HepG2 (cell line): Measurements from ENCODE around the gene RBM47. TPM values are rescaled to one million over a fixed set of nuclear protein-coding genes. Genes with fewer than 3 reads are reported as not detected.

ENCODE experiments used
- ATAC-seq: fragments of 200-7000 bp; cut with Tn5 transposase; 3 replicates; pipeline ENCODE4 v1.9.1; 2020; ENCODE audit warnings: mild to moderate bottlenecking, moderate library complexity
- BruUV-seq: library from RNA; stranded (reverse); fragments of 400-500 nt; replicated peaks from 2 replicates; lab custom pipeline; 2021; lab: Mats Ljungman, UMichigan
- CTCF ChIA-PET: fragments of 300-600 bp; formaldehyde crosslinking; extraction: SDS; loops from one replicate; lab custom pipeline; 2021; ENCODE audit warnings: low total read pairs, inconsistent platforms, low intra/inter-chr PET ratio; lab: Yijun Ruan, JAX
- POLR2A ChIA-PET: fragments of 350-600 bp; sonication (Branson Sonifier 250); formaldehyde crosslinking; loops from one replicate; lab custom pipeline; 2020; ENCODE audit warnings: antibody characterized with exemption, inconsistent platforms; lab: Yijun Ruan, JAX
- DNase-seq: peaks from one replicate; pipeline ENCODE4 v3.0.0-alpha.2; 2015; ENCODE audit warnings: low spot score
- FAIRE-seq: peaks from 3 replicates; lab custom pipeline; 2011; peaks lifted over from hg19 to GRCh38; lab: Jason Lieb, UNC
- H2AFZ ChIP-seq: one replicate; pipeline ENCODE4 v1.6.1; 2011; ENCODE audit warnings: low read length, inconsistent platforms
- H3K27ac ChIP-seq: fragments of 300-600 bp; 3 replicates; pipeline ENCODE4 v1.8.0; 2011; ENCODE audit warnings: mixed run types, mild to moderate bottlenecking, mixed read lengths, low read length, inconsistent platforms; ENCODE audit not compliant: insufficient read depth; ENCODE audit errors: extremely low read length
- H3K27me3 ChIP-seq, 2 experiments: fragments of 200-600 bp in 1 of 2; 2 replicates in 1 of 2; 3 replicates in 1 of 2; pipeline versions ENCODE4 v1.6.0 to v1.8.0; 2011; ENCODE audit warnings: low read length in 2 of 2, mild to moderate bottlenecking in 2 of 2, moderate library complexity in 2 of 2, inconsistent platforms in 1 of 2; ENCODE audit not compliant: insufficient read depth in 2 of 2, control insufficient read depth in 1 of 2
- H3K36me3 ChIP-seq, 2 experiments: fragments of 200-600 bp in 1 of 2; replicated peaks in 1 of 2; 2 replicates in 1 of 2; 3 replicates in 1 of 2; pipeline versions ENCODE4 v1.5.1 to v1.8.0; 2011; ENCODE audit warnings: low read length in 2 of 2, inconsistent platforms in 1 of 2; ENCODE audit not compliant: insufficient read depth in 2 of 2, control insufficient read depth in 1 of 2
- H3K4me1 ChIP-seq: 2 replicates; pipeline ENCODE4 v1.5.1; 2012; ENCODE audit warnings: low read length, inconsistent platforms; ENCODE audit not compliant: insufficient read depth
- H3K4me2 ChIP-seq: 2 replicates; pipeline ENCODE4 v1.6.0; 2011; ENCODE audit warnings: low read depth, low read length, inconsistent platforms
- H3K4me3 ChIP-seq, 3 experiments: fragments of 200-600 bp in 1 of 3; sonication (generic), shearing (Covaris generic) in 1 of 3; replicated peaks in 1 of 3; 2 replicates each; pipeline ENCODE4 v1.5.1; 2011 to 2016; ENCODE audit warnings: low read length in 3 of 3, inconsistent platforms in 2 of 3, low read depth in 2 of 3, mild to moderate bottlenecking in 2 of 3, control low read depth in 1 of 3, mixed read lengths in 1 of 3; ENCODE audit not compliant: insufficient read depth in 1 of 3
- H3K79me2 ChIP-seq: one replicate; pipeline ENCODE4 v1.6.1; 2011; ENCODE audit warnings: low read length, inconsistent platforms; ENCODE audit not compliant: insufficient read depth
- H3K9ac ChIP-seq: 2 replicates; pipeline ENCODE4 v1.6.0; 2011; ENCODE audit warnings: mild to moderate bottlenecking, low read depth, low read length, inconsistent platforms; ENCODE audit not compliant: insufficient read depth
- H3K9me3 ChIP-seq: 2 replicates; pipeline ENCODE4 v1.5.1; 2012; ENCODE audit warnings: mild to moderate bottlenecking, low read length
- H4K20me1 ChIP-seq: 2 replicates; pipeline ENCODE4 v1.6.0; 2011; ENCODE audit warnings: inconsistent platforms, mild to moderate bottlenecking, low read length, moderate library complexity; ENCODE audit not compliant: insufficient read depth
- AGO1 ChIP-seq: fragments of 200-400 bp; formaldehyde crosslinking; IDR thresholded peaks from 2 replicates; pipeline ENCODE4 v1.6.1; 2017; ENCODE audit warnings: mild to moderate bottlenecking, low read depth, low read length, moderate library complexity; ENCODE audit not compliant: poor library complexity, severe bottlenecking
- DPF2 ChIP-seq: sonication (generic); formaldehyde crosslinking; IDR thresholded peaks from 2 replicates; pipeline ENCODE4 v1.4.0; 2020; ENCODE audit warnings: mild to moderate bottlenecking, low read depth, missing genetic modification reagents, borderline replicate concordance
- E2F5 ChIP-seq: sonication (generic); formaldehyde crosslinking; conservative IDR thresholded peaks from 2 replicates; pipeline ENCODE4 v1.4.0; 2020; ENCODE audit warnings: missing genetic modification reagents
- KLF12 ChIP-seq: sonication (generic); formaldehyde crosslinking; IDR thresholded peaks from 2 replicates; pipeline ENCODE4 v1.4.0; 2020; ENCODE audit warnings: missing genetic modification reagents, borderline replicate concordance
- LBX2 ChIP-seq: sonication (generic); formaldehyde crosslinking; IDR thresholded peaks from 2 replicates; pipeline ENCODE4 v1.5.0; 2020; ENCODE audit warnings: missing genetic modification reagents, mild to moderate bottlenecking, borderline replicate concordance
- LCORL ChIP-seq, 2 experiments: fragments of 450-650 bp in 1 of 2; sonication (generic) in 1 of 2; formaldehyde crosslinking in 1 of 2; IDR thresholded peaks; 2 replicates each; pipeline versions ENCODE4 v1.5.0 to v1.6.1; 2017 to 2020; ENCODE audit warnings: antibody characterized with exemption in 1 of 2, missing genetic modification reagents in 1 of 2
- RAD21 ChIP-seq: fragments of 450-650 bp; formaldehyde crosslinking; IDR thresholded peaks from 2 replicates; pipeline ENCODE4 v1.5.0; 2020; ENCODE audit warnings: mild to moderate bottlenecking
- SRF ChIP-seq: IDR thresholded peaks from 2 replicates; pipeline ENCODE4 v1.6.1; 2011; ENCODE audit warnings: mild to moderate bottlenecking, low read depth, low read length, moderate library complexity
- TOPORS ChIP-seq: sonication (generic); formaldehyde crosslinking; IDR thresholded peaks from 2 replicates; pipeline ENCODE4 v1.8.0; 2023; ENCODE audit warnings: mild to moderate bottlenecking, missing genetic modification reagents
- ZNF720 ChIP-seq: sonication (generic); formaldehyde crosslinking; IDR thresholded peaks from 2 replicates; pipeline ENCODE4 v1.4.0; 2020; ENCODE audit warnings: missing genetic modification reagents
- WGBS: methylation state at CpG from one replicate; pipeline ENCODE4 v1.1.6; 2017; ENCODE audit warnings: low lambda C conversion rate; 5-methylcytosine and 5-hydroxymethylcytosine counted together
- in situ Hi-C: cut with HindIII; loops from 2 replicates; pipeline ENCODE4 v1.10.0; 2017; ENCODE audit warnings: low pct_unique_long_range_greater_than_20kb; ENCODE audit not compliant: extremely low pct_ligation_motif_present
- intact Hi-C: fragments of 100-400 bp; cut with micrococcal nuclease; formaldehyde crosslinking; loops from one replicate; pipeline ENCODE4 v1.10.0; 2022; ENCODE audit not compliant: unreplicated experiment
- polyA plus RNA-seq, 8 experiments: library from polyadenylated mRNA; depleted of rRNA in 3 of 8; stranded (reverse) in 7 of 8; unstranded in 1 of 8; fragments of >200 nt; fragmentation: Illumina TruSeq in 4 of 8; extraction: Trizol in 4 of 8; gene quantifications; 2 replicates each; pipeline versions ENCODE4 v1.2.1 to v1.2.3, GENCODE V29; 2011 to 2016; ENCODE audit warnings: low read depth in 4 of 8, missing spikeins in 1 of 8, mixed read lengths in 1 of 8; ENCODE audit not compliant: insufficient read depth in 1 of 8
- total RNA-seq, 5 experiments: library from RNA; depleted of rRNA; stranded (reverse); fragments of >200 nt; fragmentation: Illumina TruSeq; extraction: Trizol; gene quantifications; 2 replicates each; pipeline ENCODE4 v1.2.3, GENCODE V29; 2016; ENCODE audit warnings: low read depth in 1 of 5
- TF ChIP-seq, protein P1 (sequence below): sonication (generic); formaldehyde crosslinking; IDR thresholded peaks from 2 replicates; pipeline ENCODE4 v1.4.0; 2020; ENCODE audit warnings: missing genetic modification reagents, borderline replicate concordance
- TF ChIP-seq, protein P2 (sequence below): sonication (generic); formaldehyde crosslinking; conservative IDR thresholded peaks from 2 replicates; pipeline ENCODE4 v1.4.0; 2020; ENCODE audit warnings: missing genetic modification reagents

The RBM47 gene
- total and polyA plus RNA-seq, 2 of the 13 experiments (the other 11 are each of a cell fraction or from before 2014, with no cell fraction given): 1.2 to 2.5 TPM

DNA sequence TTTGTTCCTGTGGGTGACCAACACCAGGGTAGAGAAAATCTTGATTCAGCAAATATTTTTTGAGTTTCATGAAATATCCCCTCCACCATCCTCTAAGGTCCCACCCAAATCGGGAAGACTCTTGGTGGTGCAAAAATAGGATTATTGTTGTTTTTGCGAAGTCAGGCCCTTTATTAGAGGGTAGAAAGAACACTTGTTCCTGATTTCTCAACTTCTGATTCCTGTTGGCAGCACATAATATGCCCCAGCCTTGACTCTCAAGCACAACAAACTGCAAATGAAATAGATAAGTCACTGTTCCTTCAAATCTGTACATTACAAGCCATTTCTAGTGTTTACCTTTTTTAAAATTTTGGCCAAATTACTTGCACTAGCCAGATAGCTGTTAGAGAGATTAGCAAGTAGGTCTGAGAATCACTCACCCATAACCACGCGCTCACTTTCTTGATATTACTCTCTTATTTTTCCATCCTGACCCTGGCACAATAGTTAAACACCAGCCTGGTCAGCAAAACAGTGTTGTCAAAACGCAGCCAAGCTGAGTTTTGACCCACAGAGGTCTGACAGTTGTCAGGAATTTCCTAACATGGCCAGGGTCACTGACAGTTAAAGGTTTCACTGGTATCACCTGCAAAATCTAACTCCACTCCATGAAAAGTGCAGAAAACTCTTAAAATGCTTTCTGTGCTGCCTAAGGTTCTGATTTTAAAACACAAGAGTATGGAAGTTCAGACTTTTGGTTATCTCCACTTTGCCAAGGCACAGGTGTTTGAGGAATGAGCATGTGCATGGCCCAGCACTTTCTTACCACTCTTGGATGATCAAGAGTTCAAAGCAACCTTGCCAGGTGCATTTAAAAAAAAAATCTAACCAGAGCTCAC, 69.8 kb downstream of the RBM47 start:
- H3K9me3 ChIP-seq: no peaks in the 10 kb centered on the region
- 0 out of 2 replicates have a peak, but pooled peaks have one; percentile 6 for TF ChIP-seq SRF
- no peak for TF ChIP-seq AGO1
- CTCF ChIA-PET: no interaction called here
- in situ Hi-C loops: no loop called here
- WGBS: 41% methylated on average over 5 of the region's 5 CpGs
- intact Hi-C loops: no loop called here
- H3K9ac ChIP-seq: no peak overlapping the region
- no TSS peak for BruUV-seq
- H2AFZ ChIP-seq: no peak overlapping the region
- H4K20me1 ChIP-seq: no peaks in the 10 kb centered on the region
- DNase-seq: no peak
- H3K79me2 ChIP-seq: no peaks in the 10 kb centered on the region
- no peaks in the 10 kb centered on the region for H3K27me3 ChIP-seq
- no peak overlapping the region for H3K4me2 ChIP-seq
- H3K4me1 ChIP-seq: peaks cover 31% of the 10 kb centered on the region
- FAIRE-seq: no peak
- ATAC-seq: no peak; the same call in 2 of the 3 replicates
- H3K36me3 ChIP-seq: no peaks in the 10 kb centered on the region
- POLR2A ChIA-PET: no interaction called here
- H3K4me3 ChIP-seq: no peak overlapping the region
- H3K27ac ChIP-seq: no peak overlapping the region

- POLR2A ChIA-PET: no interaction called here
- DNase-seq (no peak), ATAC-seq (no peak), FAIRE-seq (no peak)
- Histone ChIP-seq H3K9ac (no peak overlapping the region), H3K9me3 (no peaks in the 10 kb centered on the region), H2AFZ (no peak overlapping the region), H3K4me3 (no peak overlapping the region), H3K27me3 (no peaks in the 10 kb centered on the region), H3K36me3 (no peaks in the 10 kb centered on the region), H3K79me2 (no peaks in the 10 kb centered on the region), H3K27ac (no peak overlapping the region), H4K20me1 (no peaks in the 10 kb centered on the region), H3K4me2 (no peak overlapping the region), H3K4me1 (peaks cover 20% of the 10 kb centered on the region)
- 66% methylated on average over 2 of the region's 2 CpGs for WGBS
- intact Hi-C loops: no loop called here
- CTCF ChIA-PET: no interaction called here
- in situ Hi-C loops: no loop called here
- no TSS peak for BruUV-seq
- TF ChIP-seq DPF2 (CRISPR knock-in tag): no peak
- no peak for TF ChIP-seq ZNF720 (CRISPR knock-in tag)
- TF ChIP-seq, protein P1, sequence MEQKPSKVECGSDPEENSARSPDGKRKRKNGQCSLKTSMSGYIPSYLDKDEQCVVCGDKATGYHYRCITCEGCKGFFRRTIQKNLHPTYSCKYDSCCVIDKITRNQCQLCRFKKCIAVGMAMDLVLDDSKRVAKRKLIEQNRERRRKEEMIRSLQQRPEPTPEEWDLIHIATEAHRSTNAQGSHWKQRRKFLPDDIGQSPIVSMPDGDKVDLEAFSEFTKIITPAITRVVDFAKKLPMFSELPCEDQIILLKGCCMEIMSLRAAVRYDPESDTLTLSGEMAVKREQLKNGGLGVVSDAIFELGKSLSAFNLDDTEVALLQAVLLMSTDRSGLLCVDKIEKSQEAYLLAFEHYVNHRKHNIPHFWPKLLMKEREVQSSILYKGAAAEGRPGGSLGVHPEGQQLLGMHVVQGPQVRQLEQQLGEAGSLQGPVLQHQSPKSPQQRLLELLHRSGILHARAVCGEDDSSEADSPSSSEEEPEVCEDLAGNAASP (CRISPR knock-in tag): no peak
- TF ChIP-seq TOPORS: no peak
- no peak for TF ChIP-seq RAD21 (CRISPR knock-in tag)
- TF ChIP-seq LBX2 (CRISPR knock-in tag): no peak
- no peak for TF ChIP-seq LCORL (IDR thresholded peaks at IDR 0.05)
- no peak for TF ChIP-seq LCORL (CRISPR knock-in tag; IDR thresholded peaks at IDR 0.05)
- TF ChIP-seq, protein P2, sequence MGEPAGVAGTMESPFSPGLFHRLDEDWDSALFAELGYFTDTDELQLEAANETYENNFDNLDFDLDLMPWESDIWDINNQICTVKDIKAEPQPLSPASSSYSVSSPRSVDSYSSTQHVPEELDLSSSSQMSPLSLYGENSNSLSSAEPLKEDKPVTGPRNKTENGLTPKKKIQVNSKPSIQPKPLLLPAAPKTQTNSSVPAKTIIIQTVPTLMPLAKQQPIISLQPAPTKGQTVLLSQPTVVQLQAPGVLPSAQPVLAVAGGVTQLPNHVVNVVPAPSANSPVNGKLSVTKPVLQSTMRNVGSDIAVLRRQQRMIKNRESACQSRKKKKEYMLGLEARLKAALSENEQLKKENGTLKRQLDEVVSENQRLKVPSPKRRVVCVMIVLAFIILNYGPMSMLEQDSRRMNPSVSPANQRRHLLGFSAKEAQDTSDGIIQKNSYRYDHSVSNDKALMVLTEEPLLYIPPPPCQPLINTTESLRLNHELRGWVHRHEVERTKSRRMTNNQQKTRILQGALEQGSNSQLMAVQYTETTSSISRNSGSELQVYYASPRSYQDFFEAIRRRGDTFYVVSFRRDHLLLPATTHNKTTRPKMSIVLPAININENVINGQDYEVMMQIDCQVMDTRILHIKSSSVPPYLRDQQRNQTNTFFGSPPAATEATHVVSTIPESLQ (CRISPR knock-in tag): no peak
- no peak for TF ChIP-seq E2F5 (CRISPR knock-in tag)
- no peak for TF ChIP-seq KLF12 (CRISPR knock-in tag)
Observed at GRCh38 chr4:40557736-40558135, 71.9 kb downstream of the RBM47 start.
